ENCODE results near the gene SLC45A2.

Gene SLC45A2

GRCh38 chr5:33973271-33973670 is 11.2 kb downstream of the SLC45A2 start:
- no peak for TF ChIP-seq CTCF (IDR thresholded peaks at IDR 0.05; ENCODE audit: low read depth, low read length)
- Histone ChIP-seq H3K27me3 (ENCODE audit: insufficient read depth, low read depth, severe bottlenecking) (peaks cover 22% of the 10 kb centered on the region), H3K9me3 (ENCODE audit: severe bottlenecking) (no peaks in the 10 kb centered on the region), H3K4me3 (ENCODE audit: low read depth, low read length) (no peak overlapping the region), H3K27ac (no peak overlapping the region), H3K36me3 (no peaks in the 10 kb centered on the region)
- DNase-seq: no peak

DNA sequence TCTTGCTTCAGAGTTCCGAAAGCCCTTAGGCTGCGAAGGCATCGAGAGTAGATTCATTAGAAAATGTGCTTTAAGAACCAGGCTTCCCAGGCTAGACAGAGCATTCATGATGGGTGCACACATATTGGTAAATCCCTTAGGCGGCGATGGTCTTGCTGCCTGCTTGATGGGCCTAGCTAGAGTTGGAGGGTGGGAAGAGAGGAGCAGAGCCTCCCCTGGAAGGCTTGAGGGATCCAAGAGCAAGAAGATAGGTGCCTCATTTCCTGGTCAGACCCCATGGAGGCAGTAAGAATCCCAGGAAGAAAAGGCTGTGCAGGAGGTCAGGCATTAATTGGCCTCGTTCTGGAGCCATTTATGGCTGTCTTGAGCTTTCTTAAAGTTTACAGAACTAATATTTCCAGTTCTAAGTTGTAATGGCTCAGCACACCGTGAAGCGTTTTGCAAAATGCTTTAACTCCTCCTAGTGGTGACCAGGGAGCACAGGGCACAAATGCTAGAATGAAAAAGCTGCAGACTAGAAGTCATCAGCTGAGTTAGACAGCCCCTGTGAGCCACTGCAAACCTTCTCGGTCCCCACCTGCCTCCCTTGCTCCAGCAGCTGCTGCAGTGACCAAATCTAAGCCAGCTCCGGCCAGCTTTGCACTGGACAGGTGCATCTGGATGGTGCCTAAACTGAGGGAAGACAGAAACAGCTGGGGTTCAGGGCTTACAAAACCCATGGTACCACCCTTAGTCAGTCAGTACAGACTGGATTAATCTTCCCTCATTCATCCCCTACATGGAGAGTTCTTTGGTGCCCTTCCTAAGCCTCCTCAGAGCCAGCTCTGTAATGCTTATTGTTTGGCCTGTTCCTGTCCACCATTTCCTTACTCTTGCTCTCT is 14.7 kb downstream of the SLC45A2 start:
- Histone ChIP-seq H3K27me3 (ENCODE audit: insufficient read depth, low read depth, severe bottlenecking) (peaks cover 9% of the 10 kb centered on the region), H3K36me3 (no peaks in the 10 kb centered on the region), H3K9me3 (ENCODE audit: severe bottlenecking) (no peaks in the 10 kb centered on the region), H3K27ac (no peak overlapping the region), H3K4me3 (ENCODE audit: low read depth, low read length) (no peak overlapping the region)
- DNase-seq: peak; percentile 13
- peak; percentile 69 for TF ChIP-seq CTCF (IDR thresholded peaks at IDR 0.05; ENCODE audit: low read depth, low read length)

- DNase-seq: no peak
- Histone ChIP-seq H3K27ac (no peak overlapping the region), H3K36me3 (no peaks in the 10 kb centered on the region), H3K27me3 (ENCODE audit: insufficient read depth, low read depth, severe bottlenecking) (peaks cover 12% of the 10 kb centered on the region), H3K9me3 (ENCODE audit: severe bottlenecking) (no peaks in the 10 kb centered on the region), H3K4me3 (ENCODE audit: low read depth, low read length) (no peak overlapping the region)
- TF ChIP-seq CTCF (IDR thresholded peaks at IDR 0.05; ENCODE audit: low read depth, low read length): no peak
Measured at GRCh38 chr5:33968211-33969005, 16.1 kb downstream of the SLC45A2 start.

DNA sequence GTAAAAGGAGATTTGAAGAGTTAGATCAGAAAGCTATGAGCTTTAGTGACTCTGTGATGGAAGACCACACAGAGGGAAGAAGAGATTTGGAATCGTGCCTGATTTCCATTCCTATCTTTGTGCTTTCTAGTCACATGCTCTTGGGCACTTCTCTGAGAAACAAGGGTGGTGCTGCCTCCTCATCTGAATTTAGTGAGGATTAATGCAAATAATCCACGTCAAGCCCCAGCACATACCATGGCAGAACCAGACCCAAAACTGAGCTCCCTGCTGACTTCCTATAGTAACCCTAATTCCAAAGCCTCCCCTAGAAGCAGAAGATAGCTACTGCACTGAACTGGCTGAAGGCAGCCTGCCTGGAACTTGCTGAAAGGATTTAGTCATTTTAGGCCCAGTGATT is 17.7 kb downstream of the SLC45A2 start:
- no peak overlapping the region for H3K27ac ChIP-seq
- H3K9me3 ChIP-seq (ENCODE audit: severe bottlenecking): no peaks in the 10 kb centered on the region
- TF ChIP-seq CTCF (IDR thresholded peaks at IDR 0.05; ENCODE audit: low read depth, low read length): no peak
- no peak for DNase-seq
- peaks cover 11% of the 10 kb centered on the region for H3K27me3 ChIP-seq (ENCODE audit: insufficient read depth, low read depth, severe bottlenecking)
- no peaks in the 10 kb centered on the region for H3K36me3 ChIP-seq
- H3K4me3 ChIP-seq (ENCODE audit: low read depth, low read length): no peak overlapping the region

GRCh38 chr5:33964132-33964700 is 20.3 kb downstream of the SLC45A2 start:
- no peak for DNase-seq
- Histone ChIP-seq H3K27ac (no peak overlapping the region), H3K9me3 (ENCODE audit: severe bottlenecking) (no peaks in the 10 kb centered on the region), H3K27me3 (ENCODE audit: insufficient read depth, low read depth, severe bottlenecking) (peaks cover 33% of the 10 kb centered on the region), H3K36me3 (no peaks in the 10 kb centered on the region), H3K4me3 (ENCODE audit: low read depth, low read length) (no peak overlapping the region)
- no peak for TF ChIP-seq CTCF (IDR thresholded peaks at IDR 0.05; ENCODE audit: low read depth, low read length)
